ENCODE results near the gene LONP1.

The LONP1 gene

DNA sequence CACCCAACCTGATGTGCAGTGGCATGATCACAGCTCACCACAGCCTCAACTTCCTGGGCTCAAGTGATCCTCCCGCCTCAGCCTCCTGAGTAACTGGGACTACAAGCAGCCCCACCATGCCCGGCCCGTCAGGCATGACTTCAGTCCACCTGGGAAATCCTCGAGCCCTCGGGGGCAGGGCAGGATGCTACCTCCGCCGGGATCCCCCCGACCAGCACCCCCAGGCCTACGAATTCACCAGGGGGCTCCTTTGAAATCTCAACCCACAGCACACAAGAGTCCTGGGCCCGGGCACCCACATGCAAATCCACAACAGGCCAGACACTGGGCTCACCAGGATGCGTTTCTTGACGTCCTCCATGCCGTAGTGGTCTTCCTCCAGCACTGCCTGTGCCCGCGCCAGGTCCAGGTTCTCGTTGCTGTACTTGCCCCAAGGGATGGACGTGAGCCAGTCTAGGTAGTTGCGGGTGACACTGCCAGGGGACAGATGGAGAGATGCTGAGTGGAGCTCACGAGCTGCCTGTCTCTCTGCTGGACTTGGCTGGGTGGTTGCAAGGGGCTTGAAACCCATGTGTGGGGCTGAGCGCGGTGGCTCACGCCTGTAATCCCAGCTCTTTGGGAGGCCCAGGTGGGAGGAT, 19.4 kb downstream of the LONP1 start:
- no peak overlapping the region for H3K4me3 ChIP-seq (ENCODE audit: low read depth, low read length)
- TF ChIP-seq, protein P1, sequence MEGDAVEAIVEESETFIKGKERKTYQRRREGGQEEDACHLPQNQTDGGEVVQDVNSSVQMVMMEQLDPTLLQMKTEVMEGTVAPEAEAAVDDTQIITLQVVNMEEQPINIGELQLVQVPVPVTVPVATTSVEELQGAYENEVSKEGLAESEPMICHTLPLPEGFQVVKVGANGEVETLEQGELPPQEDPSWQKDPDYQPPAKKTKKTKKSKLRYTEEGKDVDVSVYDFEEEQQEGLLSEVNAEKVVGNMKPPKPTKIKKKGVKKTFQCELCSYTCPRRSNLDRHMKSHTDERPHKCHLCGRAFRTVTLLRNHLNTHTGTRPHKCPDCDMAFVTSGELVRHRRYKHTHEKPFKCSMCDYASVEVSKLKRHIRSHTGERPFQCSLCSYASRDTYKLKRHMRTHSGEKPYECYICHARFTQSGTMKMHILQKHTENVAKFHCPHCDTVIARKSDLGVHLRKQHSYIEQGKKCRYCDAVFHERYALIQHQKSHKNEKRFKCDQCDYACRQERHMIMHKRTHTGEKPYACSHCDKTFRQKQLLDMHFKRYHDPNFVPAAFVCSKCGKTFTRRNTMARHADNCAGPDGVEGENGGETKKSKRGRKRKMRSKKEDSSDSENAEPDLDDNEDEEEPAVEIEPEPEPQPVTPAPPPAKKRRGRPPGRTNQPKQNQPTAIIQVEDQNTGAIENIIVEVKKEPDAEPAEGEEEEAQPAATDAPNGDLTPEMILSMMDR (IDR thresholded peaks at IDR 0.05; ENCODE audit: borderline replicate concordance, insufficient read depth, low read depth, low read length) = no peak

DNA sequence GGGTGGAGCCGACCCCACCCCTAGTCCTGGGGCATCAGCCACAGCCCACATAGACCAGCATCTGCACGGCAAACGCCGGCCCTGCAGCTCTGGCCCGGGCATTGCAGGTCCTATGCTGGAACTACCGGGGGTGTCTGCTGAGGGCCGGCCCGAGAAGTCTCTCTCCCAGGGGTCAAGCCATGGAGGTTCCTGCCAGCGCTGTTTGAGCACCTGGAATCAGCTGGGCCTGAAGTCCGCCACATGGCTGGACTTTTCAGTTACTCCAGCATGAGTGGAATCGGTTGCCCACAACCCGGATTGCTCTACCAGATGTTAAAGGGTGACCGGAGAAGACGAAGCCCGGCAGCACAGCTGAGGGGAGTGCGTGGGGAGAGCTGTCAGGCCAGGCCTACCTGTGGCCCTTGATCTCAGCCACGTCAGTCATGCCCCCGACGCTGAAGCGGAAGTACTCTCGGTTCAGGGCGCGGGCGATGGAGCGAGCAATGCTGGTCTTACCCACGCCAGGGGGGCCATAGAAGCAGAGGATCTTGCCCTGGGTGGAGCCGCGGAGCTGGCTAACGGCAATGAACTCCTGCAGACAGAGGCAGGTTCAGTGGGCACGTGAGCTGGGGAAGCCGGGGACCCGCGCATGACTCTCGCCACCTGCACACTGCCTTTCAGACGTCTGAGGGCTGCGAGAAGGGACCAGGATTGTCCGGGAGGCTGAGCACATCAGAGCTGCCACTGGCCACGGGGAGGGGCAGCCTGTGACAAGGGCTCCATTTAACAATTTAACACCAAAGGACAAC, 21.1 kb downstream of the LONP1 start:
- H3K4me3 ChIP-seq (ENCODE audit: low read depth, low read length) = no peak overlapping the region
- TF ChIP-seq, protein P1 (IDR thresholded peaks at IDR 0.05; ENCODE audit: borderline replicate concordance, insufficient read depth, low read depth, low read length) = no peak

DNA sequence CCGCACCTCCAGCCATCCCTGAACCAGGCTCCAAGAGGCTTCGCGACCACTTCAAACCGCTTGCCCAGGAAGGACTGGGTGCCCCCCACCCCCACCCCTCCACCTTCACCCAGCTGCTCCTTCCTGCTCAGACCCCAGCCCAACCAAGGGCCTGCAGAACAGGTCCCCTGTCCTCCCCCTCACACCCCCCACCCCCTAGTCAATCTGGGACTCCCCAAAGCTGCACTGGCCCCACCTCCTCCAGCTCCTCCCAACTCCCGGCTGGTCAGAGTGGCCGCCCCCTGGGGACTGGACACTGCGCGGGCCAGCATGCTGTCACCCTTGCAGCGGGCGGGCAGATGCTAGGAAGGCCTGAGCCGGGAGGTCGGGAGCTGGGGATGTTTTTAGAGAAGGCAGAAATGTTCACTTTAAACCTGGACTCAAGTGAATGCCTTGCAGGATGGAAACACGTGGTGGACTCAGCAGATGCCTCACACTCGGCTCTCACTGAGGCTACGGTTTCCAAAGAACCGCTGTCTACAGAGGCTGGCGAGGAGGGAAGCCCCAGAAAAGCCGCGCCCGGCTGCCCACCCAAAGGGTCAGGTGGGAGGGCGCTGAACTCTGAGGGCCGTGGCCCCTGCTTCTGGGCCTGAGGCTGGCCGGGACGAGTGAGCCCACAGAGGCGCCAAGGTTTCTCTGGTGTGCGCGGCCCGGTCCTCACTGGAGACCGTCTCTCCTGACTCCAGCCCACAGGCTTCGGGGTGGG, 21.9 kb downstream of the LONP1 start:
- no peak overlapping the region for H3K4me3 ChIP-seq (ENCODE audit: low read depth, low read length)
- TF ChIP-seq, protein P1 (IDR thresholded peaks at IDR 0.05; ENCODE audit: borderline replicate concordance, insufficient read depth, low read depth, low read length) = no peak

DNA sequence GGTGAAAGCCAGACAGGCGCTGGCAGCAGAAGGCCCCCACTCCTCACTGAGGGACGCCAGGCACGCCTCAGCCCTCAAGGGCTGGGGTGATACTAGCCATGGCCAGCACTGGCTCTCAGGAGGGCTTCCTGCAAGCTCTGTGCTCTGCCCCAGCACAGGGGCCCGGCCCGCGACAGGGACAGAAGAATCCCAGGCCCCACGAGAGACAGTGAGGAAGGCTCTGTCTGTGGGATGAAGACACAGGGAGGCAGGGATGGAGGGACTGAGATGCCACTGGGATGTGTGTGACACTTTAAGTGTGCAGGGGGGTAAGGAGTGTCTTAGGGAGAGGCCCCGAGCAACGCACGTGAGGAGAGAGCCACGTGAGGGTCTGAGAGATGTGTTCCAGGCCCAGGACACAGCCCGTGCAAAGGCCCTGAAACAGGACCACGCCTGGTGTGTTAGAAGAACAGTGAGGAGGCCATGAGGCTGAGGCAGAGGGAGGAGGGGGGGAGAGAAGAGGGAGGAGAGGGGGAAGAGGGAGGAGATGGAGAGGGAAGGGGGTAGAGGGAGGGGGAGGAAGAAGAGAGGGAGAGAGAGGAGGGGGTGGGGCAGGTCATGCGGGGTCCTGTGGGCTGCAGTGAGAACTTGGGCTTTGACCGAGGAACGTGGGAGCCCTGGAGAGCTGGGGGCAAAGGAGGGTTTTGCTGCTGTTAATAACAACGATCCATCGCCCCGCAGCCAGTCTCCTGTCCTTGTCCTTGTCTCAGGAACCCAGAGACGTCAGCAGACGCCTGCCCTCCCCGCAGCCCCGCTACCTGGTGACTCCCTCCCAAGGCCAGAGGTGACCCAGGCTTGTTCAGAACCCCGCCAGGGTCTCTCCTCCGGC, 22.7 kb downstream of the LONP1 start:
- no peak overlapping the region for H3K4me3 ChIP-seq (ENCODE audit: low read depth, low read length)
- TF ChIP-seq, protein P1 (IDR thresholded peaks at IDR 0.05; ENCODE audit: borderline replicate concordance, insufficient read depth, low read depth, low read length) = no peak

DNA sequence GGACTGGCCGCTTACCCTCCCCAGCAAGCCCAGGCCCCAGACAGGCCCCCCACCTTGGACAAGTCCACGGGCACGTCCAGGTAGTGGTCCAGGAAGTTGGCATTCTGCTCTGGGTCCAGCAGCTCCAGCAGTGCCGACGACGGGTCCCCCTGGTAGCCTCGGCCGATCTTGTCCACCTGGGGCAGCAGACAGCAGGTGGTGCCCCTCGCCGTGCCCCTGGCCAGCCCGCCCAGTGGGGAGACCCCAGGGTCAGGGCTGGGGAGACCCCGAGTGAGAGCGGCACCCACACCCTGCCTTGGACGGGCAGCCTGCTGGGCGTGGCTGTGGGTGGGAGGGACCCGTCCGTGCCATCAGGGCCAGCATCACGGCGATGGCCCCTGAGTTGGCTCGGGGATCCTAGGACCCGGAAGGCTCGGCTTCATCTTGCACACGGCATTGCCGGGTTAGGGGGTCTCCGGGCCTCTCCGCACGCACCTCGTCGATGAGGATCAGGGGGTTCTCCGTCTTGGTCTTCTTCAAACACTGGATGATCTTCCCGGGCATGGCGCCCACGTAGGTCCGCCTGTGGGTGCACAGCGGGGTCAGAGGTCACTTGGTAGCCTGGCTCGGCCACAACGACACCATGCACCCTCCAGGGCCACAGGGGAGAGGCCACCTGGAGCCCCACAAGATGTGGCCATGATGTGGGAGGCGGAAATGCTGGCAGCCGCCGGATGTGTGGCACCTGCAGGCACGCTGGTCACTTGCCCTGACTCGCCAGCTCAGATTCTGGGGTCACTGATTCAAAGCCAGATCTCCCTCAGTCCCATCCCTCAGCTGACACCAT, 23.5 kb downstream of the LONP1 start:
- TF ChIP-seq, protein P1 (IDR thresholded peaks at IDR 0.05; ENCODE audit: borderline replicate concordance, insufficient read depth, low read depth, low read length) = no peak

DNA sequence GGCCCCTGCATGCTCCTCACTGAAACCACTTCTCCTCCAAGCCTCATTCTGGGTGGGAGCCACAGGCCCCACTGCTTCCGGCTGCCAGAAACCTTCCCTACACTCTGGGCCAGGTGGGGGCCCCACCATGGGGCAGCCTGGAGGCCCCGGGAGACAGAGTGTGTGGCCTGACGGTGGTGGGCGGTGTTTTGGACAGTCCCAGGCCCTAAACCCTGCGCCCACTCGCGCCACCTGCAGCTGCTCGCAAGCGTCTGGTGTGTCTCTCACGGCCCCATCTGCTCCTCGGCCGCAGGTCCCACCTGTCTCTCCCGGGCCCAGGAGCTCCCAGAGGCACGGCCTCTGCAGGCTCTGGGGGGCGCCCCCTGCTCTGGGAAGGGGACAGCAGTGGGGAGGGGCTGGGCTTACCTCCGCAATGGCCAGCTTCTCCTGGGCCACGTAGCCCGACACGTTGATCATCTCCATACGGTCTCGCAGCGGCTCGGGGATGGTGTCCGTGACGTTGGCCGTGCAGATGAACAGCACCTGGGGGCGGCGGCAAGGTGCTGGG, 24.2 kb downstream of the LONP1 start:
- no peak overlapping the region for H3K4me3 ChIP-seq (ENCODE audit: low read depth, low read length)

More for the DNA sequence above, 23.5 kb downstream of the LONP1 start:
- no peak overlapping the region for H3K4me3 ChIP-seq (ENCODE audit: low read depth, low read length)

More for the DNA sequence above, 24.2 kb downstream of the LONP1 start:
- TF ChIP-seq, protein P1 (IDR thresholded peaks at IDR 0.05; ENCODE audit: borderline replicate concordance, insufficient read depth, low read depth, low read length) = no peak

Measured in GM12875 (cell line).